HG03066 (cell line): ENCODE measurements around the gene CTNND1.

ENCODE experiments used
- ATAC-seq: cut with Tn5 transposase; IDR thresholded peaks from one replicate; pipeline ENCODE4 v1.9.1; 2021; ENCODE audit warnings: low read depth; ENCODE audit not compliant: unreplicated experiment

CTNND1 gene

GRCh38 chr11:57758174-57758573, 3.4 kb upstream of the CTNND1 start:
- ATAC-seq, result no peak

- ATAC-seq, result no peak
Observed at GRCh38 chr11:57762235-57762861, 746 bp downstream of the CTNND1 start.

- ATAC-seq, result no peak
Observed at GRCh38 chr11:57763568-57763967, 2.0 kb downstream of the CTNND1 start.

GRCh38 chr11:57764021-57764420, 2.4 kb downstream of the CTNND1 start:
- ATAC-seq, result no peak

GRCh38 chr11:57764566-57764965, 3.0 kb downstream of the CTNND1 start:
- no peak for ATAC-seq

- no peak for ATAC-seq
Observed at GRCh38 chr11:57764972-57765371, 3.4 kb downstream of the CTNND1 start.

GRCh38 chr11:57770793-57771192, 9.2 kb downstream of the CTNND1 start:
- ATAC-seq, result no peak

GRCh38 chr11:57771365-57771764, 9.8 kb downstream of the CTNND1 start:
- no peak for ATAC-seq

- no peak for ATAC-seq
Observed at GRCh38 chr11:57772562-57772961, 11.0 kb downstream of the CTNND1 start.

GRCh38 chr11:57773026-57773598, 11.5 kb downstream of the CTNND1 start:
- no peak for ATAC-seq

GRCh38 chr11:57775491-57775890, 13.9 kb downstream of the CTNND1 start:
- ATAC-seq, result no peak

- no peak for ATAC-seq
Observed at GRCh38 chr11:57776031-57776521, 14.5 kb downstream of the CTNND1 start.

- ATAC-seq, result no peak
Observed at GRCh38 chr11:57776577-57777210, 15.1 kb downstream of the CTNND1 start.

- no peak for ATAC-seq
Observed at GRCh38 chr11:57777969-57778317, 16.3 kb downstream of the CTNND1 start.

- ATAC-seq, result no peak
Observed at GRCh38 chr11:57778318-57779037, 16.9 kb downstream of the CTNND1 start.

- no peak for ATAC-seq
Observed at GRCh38 chr11:57779276-57779675, 17.7 kb downstream of the CTNND1 start.

- ATAC-seq, result no peak
Observed at GRCh38 chr11:57781529-57781943, 19.9 kb downstream of the CTNND1 start.

GRCh38 chr11:57785072-57785471, 23.5 kb downstream of the CTNND1 start:
- ATAC-seq, result no peak

- ATAC-seq, result no peak
Observed at GRCh38 chr11:57786436-57786835, 24.8 kb downstream of the CTNND1 start.

- no peak for ATAC-seq
Observed at GRCh38 chr11:57787006-57787604, 25.5 kb downstream of the CTNND1 start.
